WTC11 (cell line): ENCODE measurements around the gene TMCC1. TPM values are rescaled to one million over a fixed set of nuclear protein-coding genes. Genes with fewer than 3 reads are reported as not detected.

Experiments used
- ATAC-seq: fragments of 200-7000 bp; cut with Tn5 transposase; 2 replicates; pipeline ENCODE4 v1.10.0; 2021; ENCODE audit warnings: mild to moderate bottlenecking, moderate library complexity
- CTCF ChIA-PET: fragments of 300-600 bp; sonication (Branson Sonifier 250); formaldehyde crosslinking; loops from one replicate; lab custom pipeline; 2021; ENCODE audit warnings: antibody characterized with exemption; lab: Charles Lee
- POLR2A ChIA-PET: fragments of 350-600 bp; sonication (Branson Sonifier 250); formaldehyde crosslinking; loops from one replicate; lab custom pipeline; 2021; ENCODE audit warnings: antibody characterized with exemption; lab: Charles Lee
- DNase-seq: peaks from one replicate; pipeline ENCODE4 v3.0.0; 2021; ENCODE audit warnings: low spot score
- H3K27ac Mint-ChIP-seq: 2 replicates; pipeline ENCODE4 v1.8.0; 2021; ENCODE audit warnings: mixed read lengths
- H3K27me3 Mint-ChIP-seq: 2 replicates; pipeline ENCODE4 v1.8.0; 2021; ENCODE audit warnings: low read depth, mild to moderate bottlenecking, moderate library complexity, mixed read lengths
- H3K36me3 Mint-ChIP-seq: 2 replicates; pipeline ENCODE4 v1.8.0; 2021; ENCODE audit warnings: mixed read lengths
- H3K4me1 Mint-ChIP-seq: 2 replicates; pipeline ENCODE4 v1.8.0; 2022; ENCODE audit warnings: mixed read lengths
- H3K4me3 Mint-ChIP-seq: 2 replicates; pipeline ENCODE4 v1.8.0; 2021; ENCODE audit warnings: mild to moderate bottlenecking, moderate library complexity, mixed read lengths
- H3K9me3 Mint-ChIP-seq: 2 replicates; pipeline ENCODE4 v1.8.0; 2021; ENCODE audit warnings: mixed read lengths
- ATF1 ChIP-seq: sonication (generic); formaldehyde crosslinking; IDR thresholded peaks from 2 replicates; pipeline ENCODE4 v1.8.1; 2023; ENCODE audit warnings: mild to moderate bottlenecking, moderate library complexity, missing genetic modification reagents
- ESRRA ChIP-seq: sonication (generic); formaldehyde crosslinking; IDR thresholded peaks from 2 replicates; pipeline ENCODE4 v1.8.1; 2022; ENCODE audit warnings: mild to moderate bottlenecking, missing genetic modification reagents, borderline replicate concordance
- FOXJ3 ChIP-seq: sonication (generic); formaldehyde crosslinking; IDR thresholded peaks from 2 replicates; pipeline ENCODE4 v1.9.0; 2021; ENCODE audit warnings: missing genetic modification reagents, mild to moderate bottlenecking, borderline replicate concordance
- FOXP1 ChIP-seq: sonication (generic); formaldehyde crosslinking; IDR thresholded peaks from 2 replicates; pipeline ENCODE4 v1.8.0; 2022; ENCODE audit warnings: missing genetic modification reagents, mild to moderate bottlenecking, moderate library complexity, borderline replicate concordance
- GABPB1 ChIP-seq: sonication (generic); formaldehyde crosslinking; IDR thresholded peaks from 2 replicates; pipeline ENCODE4 v1.8.1; 2023; ENCODE audit warnings: mild to moderate bottlenecking, missing genetic modification reagents
- GRHL2 ChIP-seq: fragments of 250-450 bp; sonication (Bioruptor Pico); IDR thresholded peaks from 2 replicates; pipeline ENCODE4 v1.8.0; 2022; ENCODE audit warnings: mild to moderate bottlenecking, moderate library complexity; ENCODE audit not compliant: insufficient replicate concordance, severe bottlenecking
- NFATC4 ChIP-seq: fragments of 250-450 bp; sonication (Bioruptor Pico); IDR thresholded peaks from 2 replicates; pipeline ENCODE4 v1.9.0; 2021; ENCODE audit warnings: mild to moderate bottlenecking
- NR1H2 ChIP-seq: sonication (generic); formaldehyde crosslinking; IDR thresholded peaks from 2 replicates; pipeline ENCODE4 v1.9.0; 2021; ENCODE audit warnings: mild to moderate bottlenecking, moderate library complexity, missing genetic modification reagents
- SP1 ChIP-seq: sonication (generic); formaldehyde crosslinking; conservative IDR thresholded peaks from 2 replicates; pipeline ENCODE4 v1.8.1; 2022; ENCODE audit warnings: missing genetic modification reagents
- TEAD4 ChIP-seq: sonication (generic); formaldehyde crosslinking; IDR thresholded peaks from 2 replicates; pipeline ENCODE4 v1.8.0; 2022; ENCODE audit warnings: mild to moderate bottlenecking, missing genetic modification reagents
- ZNF232 ChIP-seq: sonication (generic); formaldehyde crosslinking; IDR thresholded peaks from 2 replicates; pipeline ENCODE4 v1.8.0; 2022; ENCODE audit warnings: mild to moderate bottlenecking, missing genetic modification reagents
- total RNA-seq: library from RNA; stranded (reverse); gene quantifications from 3 replicates; pipeline ENCODE4 v1.2.3, GENCODE V29; 2021
- TF ChIP-seq, protein P1 (sequence below): sonication (generic); formaldehyde crosslinking; IDR thresholded peaks from 2 replicates; pipeline ENCODE4 v1.8.0; 2023; ENCODE audit warnings: missing genetic modification reagents, mild to moderate bottlenecking, borderline replicate concordance
- TF ChIP-seq, protein P2 (sequence below): fragments of 250-450 bp; sonication (Bioruptor Pico); IDR thresholded peaks from 2 replicates; pipeline ENCODE4 v1.9.0; 2021; ENCODE audit warnings: mild to moderate bottlenecking
- TF ChIP-seq, protein P3 (sequence below): fragments of 200-600 bp; IDR thresholded peaks from 2 replicates; pipeline ENCODE4 v1.8.0; 2022; ENCODE audit warnings: antibody characterized with exemption
- TF ChIP-seq, protein P4 (sequence below): sonication (generic); formaldehyde crosslinking; IDR thresholded peaks from 2 replicates; pipeline ENCODE4 v1.8.1; 2022; ENCODE audit warnings: low read depth, mild to moderate bottlenecking, moderate library complexity, missing genetic modification reagents, borderline replicate concordance
- TF ChIP-seq, protein P5 (sequence below): fragments of 250-450 bp; sonication (Bioruptor Pico); IDR thresholded peaks from 2 replicates; pipeline ENCODE4 v1.8.0; 2021; ENCODE audit warnings: mild to moderate bottlenecking

Gene TMCC1
- total RNA-seq, 1 experiment from 2014 or later = 29.3 TPM

- TF ChIP-seq, protein P1, sequence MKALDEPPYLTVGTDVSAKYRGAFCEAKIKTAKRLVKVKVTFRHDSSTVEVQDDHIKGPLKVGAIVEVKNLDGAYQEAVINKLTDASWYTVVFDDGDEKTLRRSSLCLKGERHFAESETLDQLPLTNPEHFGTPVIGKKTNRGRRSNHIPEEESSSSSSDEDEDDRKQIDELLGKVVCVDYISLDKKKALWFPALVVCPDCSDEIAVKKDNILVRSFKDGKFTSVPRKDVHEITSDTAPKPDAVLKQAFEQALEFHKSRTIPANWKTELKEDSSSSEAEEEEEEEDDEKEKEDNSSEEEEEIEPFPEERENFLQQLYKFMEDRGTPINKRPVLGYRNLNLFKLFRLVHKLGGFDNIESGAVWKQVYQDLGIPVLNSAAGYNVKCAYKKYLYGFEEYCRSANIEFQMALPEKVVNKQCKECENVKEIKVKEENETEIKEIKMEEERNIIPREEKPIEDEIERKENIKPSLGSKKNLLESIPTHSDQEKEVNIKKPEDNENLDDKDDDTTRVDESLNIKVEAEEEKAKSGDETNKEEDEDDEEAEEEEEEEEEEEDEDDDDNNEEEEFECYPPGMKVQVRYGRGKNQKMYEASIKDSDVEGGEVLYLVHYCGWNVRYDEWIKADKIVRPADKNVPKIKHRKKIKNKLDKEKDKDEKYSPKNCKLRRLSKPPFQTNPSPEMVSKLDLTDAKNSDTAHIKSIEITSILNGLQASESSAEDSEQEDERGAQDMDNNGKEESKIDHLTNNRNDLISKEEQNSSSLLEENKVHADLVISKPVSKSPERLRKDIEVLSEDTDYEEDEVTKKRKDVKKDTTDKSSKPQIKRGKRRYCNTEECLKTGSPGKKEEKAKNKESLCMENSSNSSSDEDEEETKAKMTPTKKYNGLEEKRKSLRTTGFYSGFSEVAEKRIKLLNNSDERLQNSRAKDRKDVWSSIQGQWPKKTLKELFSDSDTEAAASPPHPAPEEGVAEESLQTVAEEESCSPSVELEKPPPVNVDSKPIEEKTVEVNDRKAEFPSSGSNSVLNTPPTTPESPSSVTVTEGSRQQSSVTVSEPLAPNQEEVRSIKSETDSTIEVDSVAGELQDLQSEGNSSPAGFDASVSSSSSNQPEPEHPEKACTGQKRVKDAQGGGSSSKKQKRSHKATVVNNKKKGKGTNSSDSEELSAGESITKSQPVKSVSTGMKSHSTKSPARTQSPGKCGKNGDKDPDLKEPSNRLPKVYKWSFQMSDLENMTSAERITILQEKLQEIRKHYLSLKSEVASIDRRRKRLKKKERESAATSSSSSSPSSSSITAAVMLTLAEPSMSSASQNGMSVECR = no peak
- 0 out of 2 replicates have a peak, but pooled peaks have one; percentile 51 for TF ChIP-seq ZNF232
- TF ChIP-seq ATF1 (CRISPR knock-in tag) = no peak
- TF ChIP-seq, protein P2, sequence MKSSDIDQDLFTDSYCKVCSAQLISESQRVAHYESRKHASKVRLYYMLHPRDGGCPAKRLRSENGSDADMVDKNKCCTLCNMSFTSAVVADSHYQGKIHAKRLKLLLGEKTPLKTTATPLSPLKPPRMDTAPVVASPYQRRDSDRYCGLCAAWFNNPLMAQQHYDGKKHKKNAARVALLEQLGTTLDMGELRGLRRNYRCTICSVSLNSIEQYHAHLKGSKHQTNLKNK (CRISPR knock-in tag) = no peak
- TF ChIP-seq NFATC4 (CRISPR knock-in tag) = no peak
- TF ChIP-seq, protein P3, sequence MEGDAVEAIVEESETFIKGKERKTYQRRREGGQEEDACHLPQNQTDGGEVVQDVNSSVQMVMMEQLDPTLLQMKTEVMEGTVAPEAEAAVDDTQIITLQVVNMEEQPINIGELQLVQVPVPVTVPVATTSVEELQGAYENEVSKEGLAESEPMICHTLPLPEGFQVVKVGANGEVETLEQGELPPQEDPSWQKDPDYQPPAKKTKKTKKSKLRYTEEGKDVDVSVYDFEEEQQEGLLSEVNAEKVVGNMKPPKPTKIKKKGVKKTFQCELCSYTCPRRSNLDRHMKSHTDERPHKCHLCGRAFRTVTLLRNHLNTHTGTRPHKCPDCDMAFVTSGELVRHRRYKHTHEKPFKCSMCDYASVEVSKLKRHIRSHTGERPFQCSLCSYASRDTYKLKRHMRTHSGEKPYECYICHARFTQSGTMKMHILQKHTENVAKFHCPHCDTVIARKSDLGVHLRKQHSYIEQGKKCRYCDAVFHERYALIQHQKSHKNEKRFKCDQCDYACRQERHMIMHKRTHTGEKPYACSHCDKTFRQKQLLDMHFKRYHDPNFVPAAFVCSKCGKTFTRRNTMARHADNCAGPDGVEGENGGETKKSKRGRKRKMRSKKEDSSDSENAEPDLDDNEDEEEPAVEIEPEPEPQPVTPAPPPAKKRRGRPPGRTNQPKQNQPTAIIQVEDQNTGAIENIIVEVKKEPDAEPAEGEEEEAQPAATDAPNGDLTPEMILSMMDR = no peak
- TF ChIP-seq ESRRA (CRISPR knock-in tag) = peak; percentile 57; the same call in 1 of the 2 replicates
- no peak for TF ChIP-seq TEAD4 (CRISPR knock-in tag)
- TF ChIP-seq SP1 (CRISPR knock-in tag) = no peak
- no peak for TF ChIP-seq NR1H2 (CRISPR knock-in tag)
- TF ChIP-seq GRHL2 = no peak
- TF ChIP-seq FOXP1 (CRISPR knock-in tag) = no peak; the same call in 1 of the 2 replicates
- no peak for TF ChIP-seq GABPB1 (CRISPR knock-in tag)
- TF ChIP-seq, protein P4, sequence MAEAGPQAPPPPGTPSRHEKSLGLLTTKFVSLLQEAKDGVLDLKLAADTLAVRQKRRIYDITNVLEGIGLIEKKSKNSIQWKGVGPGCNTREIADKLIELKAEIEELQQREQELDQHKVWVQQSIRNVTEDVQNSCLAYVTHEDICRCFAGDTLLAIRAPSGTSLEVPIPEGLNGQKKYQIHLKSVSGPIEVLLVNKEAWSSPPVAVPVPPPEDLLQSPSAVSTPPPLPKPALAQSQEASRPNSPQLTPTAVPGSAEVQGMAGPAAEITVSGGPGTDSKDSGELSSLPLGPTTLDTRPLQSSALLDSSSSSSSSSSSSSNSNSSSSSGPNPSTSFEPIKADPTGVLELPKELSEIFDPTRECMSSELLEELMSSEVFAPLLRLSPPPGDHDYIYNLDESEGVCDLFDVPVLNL (CRISPR knock-in tag) = no peak
- TF ChIP-seq, all 79 proteins: peak for 13
These were observed 492 bp downstream of the TMCC1 start (continued) for GRCh38 chr3:129892857-129893580.

GRCh38 chr3:129892486-129892856 is 1.0 kb downstream of the TMCC1 start:
- Mint-ChIP-seq H3K27ac (peak overlapping the region; percentile 96), H3K9me3 (peaks cover 5% of the 10 kb centered on the region), H3K4me1 (peaks cover 32% of the 10 kb centered on the region), H3K27me3 (no peaks in the 10 kb centered on the region), H3K36me3 (no peaks in the 10 kb centered on the region), H3K4me3 (peak overlapping the region; percentile 89)
- TF ChIP-seq FOXP1 (CRISPR knock-in tag) (no peak), FOXJ3 (no peak)
- ChIA-PET CTCF (interaction anchor here (0.8 to 0.9 kb wide), 3 partner anchors 50 to 265 kb away, joined by 3 to 6 read pairs (median 4); no protein-coding TSS in a partner anchor), POLR2A (interaction anchor here (0.8 kb wide), 1 partner anchor 13 kb away, joined by 5 read pairs; no protein-coding TSS in a partner anchor)
- DNase-seq (no peak), ATAC-seq (no peak)

DNA sequence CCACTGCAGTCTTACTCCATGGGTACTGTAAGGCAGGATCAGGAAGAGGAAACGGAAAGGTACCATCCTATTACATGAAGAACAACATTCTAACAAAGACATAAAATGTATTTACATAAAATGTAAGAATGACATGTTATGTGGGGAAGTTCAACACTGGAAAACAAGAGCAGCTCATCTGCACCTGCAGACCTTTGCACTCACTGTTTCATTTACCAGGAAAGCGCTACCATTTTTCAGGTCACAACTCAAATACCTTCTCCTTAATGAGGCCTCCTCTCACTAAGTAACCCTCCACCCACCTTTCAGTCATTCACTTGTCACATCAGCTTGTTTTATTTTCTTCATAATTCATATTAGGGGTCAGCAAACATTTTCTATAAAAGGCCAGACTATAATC is 2.6 kb downstream of the TMCC1 start:
- H3K36me3 Mint-ChIP-seq = no peaks in the 10 kb centered on the region
- peaks cover 32% of the 10 kb centered on the region for H3K4me1 Mint-ChIP-seq
- no peak for DNase-seq
- no peaks in the 10 kb centered on the region for H3K9me3 Mint-ChIP-seq
- H3K4me3 Mint-ChIP-seq = no peak overlapping the region; the same call in 1 of the 2 replicates
- ChIA-PET POLR2A (no interaction called here), CTCF (no interaction called here)
- no peaks in the 10 kb centered on the region for H3K27me3 Mint-ChIP-seq
- peak overlapping the region; percentile 54; the same call in 1 of the 2 replicates for H3K27ac Mint-ChIP-seq
- TF ChIP-seq, protein P5, sequence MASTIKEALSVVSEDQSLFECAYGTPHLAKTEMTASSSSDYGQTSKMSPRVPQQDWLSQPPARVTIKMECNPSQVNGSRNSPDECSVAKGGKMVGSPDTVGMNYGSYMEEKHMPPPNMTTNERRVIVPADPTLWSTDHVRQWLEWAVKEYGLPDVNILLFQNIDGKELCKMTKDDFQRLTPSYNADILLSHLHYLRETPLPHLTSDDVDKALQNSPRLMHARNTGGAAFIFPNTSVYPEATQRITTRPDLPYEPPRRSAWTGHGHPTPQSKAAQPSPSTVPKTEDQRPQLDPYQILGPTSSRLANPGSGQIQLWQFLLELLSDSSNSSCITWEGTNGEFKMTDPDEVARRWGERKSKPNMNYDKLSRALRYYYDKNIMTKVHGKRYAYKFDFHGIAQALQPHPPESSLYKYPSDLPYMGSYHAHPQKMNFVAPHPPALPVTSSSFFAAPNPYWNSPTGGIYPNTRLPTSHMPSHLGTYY (CRISPR knock-in tag) = no peak
- no peak for TF ChIP-seq FOXJ3
- TF ChIP-seq, all 79 proteins: peak for 0
- no peak for ATAC-seq
